ENCODE measurements around the gene HIRIP3. TPM values are rescaled to one million over a fixed set of nuclear protein-coding genes. Genes with fewer than 3 reads are reported as not detected.

Gene HIRIP3
- polyA plus RNA-seq, 2 of the 4 experiments (the other 2 are of a cell fraction): 11.5 to 16.7 TPM

DNA sequence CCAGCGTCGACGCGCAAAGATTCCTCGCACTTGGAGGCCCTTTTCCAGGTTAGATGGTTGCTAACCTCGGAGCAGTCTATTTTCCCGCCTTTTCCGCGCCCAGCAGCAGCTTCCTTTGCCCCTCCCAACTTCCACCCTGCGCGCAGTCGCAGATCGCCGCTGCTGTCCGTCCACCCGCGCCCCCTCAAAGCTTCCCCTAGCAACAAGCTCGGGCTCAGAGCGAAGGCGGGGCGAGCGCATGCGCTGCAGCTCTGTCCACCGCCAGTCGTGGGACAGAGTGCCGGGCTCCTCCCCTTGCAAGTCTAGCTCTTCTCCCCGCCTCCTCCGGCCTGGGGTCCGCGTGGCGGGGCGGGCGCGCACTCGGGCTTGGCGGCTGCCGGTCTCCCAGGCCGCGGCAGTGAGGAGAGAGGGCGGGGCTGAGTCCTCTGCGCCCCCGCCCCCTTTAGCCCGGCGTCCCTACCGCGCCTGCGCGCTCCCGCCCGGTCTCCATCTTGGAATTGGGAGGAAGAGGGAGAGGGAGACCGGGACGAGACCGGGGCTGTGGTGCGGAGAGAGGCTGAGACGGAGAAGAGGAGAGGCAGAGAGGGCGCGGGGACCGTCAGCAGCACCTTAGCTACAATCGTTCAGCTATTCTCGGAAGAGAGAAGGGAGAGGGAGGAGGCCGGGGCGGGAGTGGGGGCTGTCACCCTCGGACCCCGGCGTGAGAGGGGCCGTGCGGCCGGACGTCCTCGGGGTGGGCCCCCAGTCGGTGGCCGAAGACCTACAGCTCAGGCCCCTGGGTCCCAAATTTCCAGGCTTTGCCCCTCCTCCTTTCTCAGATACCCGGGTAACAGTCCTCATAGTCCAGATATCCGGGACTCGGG lies 21.8 kb downstream of the HIRIP3 start, which contains the start of gene TAOK2 (continued):
- TF ChIP-seq CEBPB (IDR thresholded peaks at IDR 0.05) (no peak), BCL3 (IDR thresholded peaks at IDR 0.05) (peak; percentile 82; the same call in 1 of the 3 replicates), RNF2 (IDR thresholded peaks at IDR 0.05; ENCODE audit: borderline replicate concordance, low read depth) (no peak), USF2 (IDR thresholded peaks at IDR 0.05) (no peak), ZC3H11A (IDR thresholded peaks at IDR 0.05) (no peak), RCOR1 (IDR thresholded peaks at IDR 0.05; ENCODE audit: low read depth, low read length) (no peak), JUNB (IDR thresholded peaks at IDR 0.05) (no peak), RAD21 (conservative IDR thresholded peaks at IDR 0.05 in 1 of 2, IDR thresholded peaks at IDR 0.05 in 1 of 2) (peak in 1 of 2 experiments; percentile 16; a peak in 1 of 5 replicates), EP300 (IDR thresholded peaks at IDR 0.05) (no peak), CBX8 (IDR thresholded peaks at IDR 0.05) (no peak), KDM5A (IDR thresholded peaks at IDR 0.05) (no peak; the same call in 1 of the 2 replicates), HDAC2 (IDR thresholded peaks at IDR 0.05) (no peak), ZFP36 (IDR thresholded peaks at IDR 0.05; ENCODE audit: borderline replicate concordance, partially characterized antibody) (no peak), HOXB5 (CRISPR knock-in tag; IDR thresholded peaks at IDR 0.05) (0 out of 2 replicates have a peak, but pooled peaks have one; percentile 38), POLR2AphosphoS2 (conservative IDR thresholded peaks at IDR 0.05; ENCODE audit: low read length) (no peak), NR3C1 (IDR thresholded peaks at IDR 0.05) (no peak), MAZ (IDR thresholded peaks at IDR 0.05; ENCODE audit: borderline replicate concordance, low read depth, low read length) (peak; percentile 75; the same call in 1 of the 2 replicates), TFCP2L1 (CRISPR knock-in tag; IDR thresholded peaks at IDR 0.05) (peak; percentile 54; the same call in 1 of the 2 replicates), HOXB13 (CRISPR knock-in tag; IDR thresholded peaks at IDR 0.05; ENCODE audit: low read depth) (no peak), POLR2A (IDR thresholded peaks at IDR 0.05; ENCODE audit: low read length) (peak; percentile 96), PBX3 (IDR thresholded peaks at IDR 0.05) (0 out of 2 replicates have a peak, but pooled peaks have one; percentile 61), SREBF2 (IDR thresholded peaks at IDR 0.05) (no peak), CTCF (IDR thresholded peaks at IDR 0.05) (no peak), HES2 (IDR thresholded peaks at IDR 0.05) (no peak)
- TF ChIP-seq, protein P1, sequence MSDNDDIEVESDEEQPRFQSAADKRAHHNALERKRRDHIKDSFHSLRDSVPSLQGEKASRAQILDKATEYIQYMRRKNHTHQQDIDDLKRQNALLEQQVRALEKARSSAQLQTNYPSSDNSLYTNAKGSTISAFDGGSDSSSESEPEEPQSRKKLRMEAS (IDR thresholded peaks at IDR 0.05): peak; percentile 99
